SK-N-SH treated with all-trans-retinoic acid at 6 μM for 48 hours (cell line): ENCODE results near the gene AP3S2.

Experiments
- OSR1 ChIP-seq: fragments of 250-450 bp; sonication (Bioruptor Pico); IDR thresholded peaks from 2 replicates; pipeline ENCODE4 v1.8.0; 2022; ENCODE audit warnings: moderate library complexity, mild to moderate bottlenecking, inconsistent platforms
- RARB ChIP-seq: fragments of 250-450 bp; sonication (Bioruptor Pico); IDR thresholded peaks from 2 replicates; pipeline ENCODE4 v1.8.0; 2021; ENCODE audit warnings: mild to moderate bottlenecking, moderate library complexity
- TCF4 ChIP-seq: fragments of 250-450 bp; sonication (Bioruptor Pico); IDR thresholded peaks from 2 replicates; pipeline ENCODE4 v1.8.0; 2021; ENCODE audit warnings: mild to moderate bottlenecking, moderate library complexity, borderline replicate concordance

GRCh38 chr15:89909611-89910010, 15.8 kb upstream of the AP3S2 start:
- TF ChIP-seq OSR1 (CRISPR knock-in tag) (no peak), TCF4 (no peak), RARB (no peak)
